ENCODE measurements around the gene SRCIN1.
"Not testable (repeated sequence)": the region's sequence is repeated elsewhere in the genome, so short reads cannot be mapped to it uniquely, and the experiment has no call there.

DNA sequence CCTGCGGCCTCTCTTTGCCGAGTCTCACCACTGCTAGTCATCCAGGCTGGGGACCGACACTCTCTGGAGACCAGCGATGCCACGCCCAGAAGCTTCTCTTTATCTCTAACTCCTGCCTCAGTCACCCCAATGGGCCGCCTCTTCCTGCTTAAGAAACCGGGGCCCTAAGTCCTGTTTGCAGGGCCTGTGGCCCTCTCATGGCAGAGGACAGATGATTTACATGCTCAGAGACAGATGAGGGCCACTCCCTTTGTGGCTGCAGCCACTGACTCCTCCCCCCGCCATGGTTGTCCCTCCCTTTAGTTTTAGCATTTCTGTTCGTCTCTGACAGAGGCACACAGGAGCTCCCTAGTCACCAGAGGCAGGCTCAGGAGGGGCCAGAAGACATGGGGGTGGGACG lies 106.5 kb downstream of the SRCIN1 start:
- TF ChIP-seq CTCF, POLR2AphosphoS5, POLR2A (IDR thresholded peaks at IDR 0.05): not testable (repeated sequence)
